OCI-LY1 (cell line): ENCODE data around the gene NF2.

Experiments
- H2AFZ ChIP-seq: fragments of 200-600 bp; sonication (generic), shearing (Covaris generic); 2 replicates; pipeline ENCODE4 v1.6.0; 2014; ENCODE audit warnings: antibody characterized with exemption, mild to moderate bottlenecking, low read length
- H3F3A ChIP-seq: fragments of 200-600 bp; sonication (generic), shearing (Covaris generic); 2 replicates; pipeline ENCODE4 v1.6.0; 2014; ENCODE audit warnings: mild to moderate bottlenecking, antibody characterized with exemption, low read length, moderate library complexity; ENCODE audit not compliant: insufficient read depth
- H3K27ac ChIP-seq: fragments of 200-600 bp; sonication (generic); 2 replicates; pipeline ENCODE4 v1.5.1; 2014; ENCODE audit warnings: low read length, mixed run types, mild to moderate bottlenecking, low read depth; ENCODE audit not compliant: poor library complexity, severe bottlenecking
- H3K27me3 ChIP-seq: fragments of 200-600 bp; sonication (generic); 2 replicates; pipeline ENCODE4 v1.6.0; 2014; ENCODE audit warnings: antibody characterized with exemption, mild to moderate bottlenecking, low read length, moderate library complexity; ENCODE audit not compliant: insufficient read depth
- H3K36me3 ChIP-seq: fragments of 200-600 bp; sonication (generic); 2 replicates; pipeline ENCODE4 v1.6.1; 2014; ENCODE audit warnings: mild to moderate bottlenecking, antibody characterized with exemption, low read length, moderate library complexity, mixed read lengths; ENCODE audit not compliant: insufficient read depth
- H3K4me1 ChIP-seq: fragments of 200-600 bp; sonication (generic); 2 replicates; pipeline ENCODE4 v1.5.1; 2014; ENCODE audit warnings: mild to moderate bottlenecking, low read length, moderate library complexity; ENCODE audit not compliant: insufficient read depth, severe bottlenecking
- H3K4me2 ChIP-seq: fragments of 200-600 bp; sonication (generic), shearing (Covaris generic); 2 replicates; pipeline ENCODE4 v1.6.1; 2014; ENCODE audit warnings: low read length
- H3K4me3 ChIP-seq: fragments of 200-600 bp; sonication (generic); 2 replicates; pipeline ENCODE4 v1.5.1; 2014; ENCODE audit warnings: low read length, low read depth, mild to moderate bottlenecking, mixed read lengths; ENCODE audit not compliant: poor library complexity, severe bottlenecking
- H3K79me2 ChIP-seq: fragments of 200-600 bp; shearing (Covaris generic); 2 replicates; pipeline ENCODE4 v1.6.1; 2016; ENCODE audit warnings: mixed run types, low read length, mixed read lengths; ENCODE audit not compliant: insufficient read depth
- H3K9ac ChIP-seq: fragments of 200-600 bp; sonication (generic), shearing (Covaris generic); 2 replicates; pipeline ENCODE4 v1.6.1; 2014; ENCODE audit warnings: mild to moderate bottlenecking, low read length, mixed read lengths
- H3K9me2 ChIP-seq: fragments of 200-600 bp; sonication (generic), shearing (Covaris generic); 2 replicates; pipeline ENCODE4 v1.6.1; 2014; ENCODE audit warnings: low read depth, mild to moderate bottlenecking, low read length, mixed read lengths
- H3K9me3 ChIP-seq: fragments of 200-600 bp; shearing (Covaris generic); 2 replicates; pipeline ENCODE4 v1.6.1; 2014; ENCODE audit warnings: low read length, mixed read lengths
- H4K20me1 ChIP-seq: fragments of 200-600 bp; sonication (generic), shearing (Covaris generic); 2 replicates; pipeline ENCODE4 v1.6.0; 2016; ENCODE audit warnings: mild to moderate bottlenecking, low read length; ENCODE audit not compliant: insufficient read depth
- EZH2 ChIP-seq: fragments of 200-600 bp; sonication (generic), shearing (Covaris generic); IDR thresholded peaks from 2 replicates; pipeline ENCODE4 v1.8.0; 2017; ENCODE audit warnings: borderline replicate concordance, mixed run types, mild to moderate bottlenecking, antibody characterized with exemption, low read length, moderate library complexity, mixed read lengths
- TF ChIP-seq, protein P1 (sequence below): fragments of 200-600 bp; sonication (generic), shearing (Covaris generic); IDR thresholded peaks from 2 replicates; pipeline ENCODE4 v1.5.1; 2017; ENCODE audit warnings: mild to moderate bottlenecking, antibody characterized with exemption, low read length, moderate library complexity, mixed read lengths

NF2 gene

DNA sequence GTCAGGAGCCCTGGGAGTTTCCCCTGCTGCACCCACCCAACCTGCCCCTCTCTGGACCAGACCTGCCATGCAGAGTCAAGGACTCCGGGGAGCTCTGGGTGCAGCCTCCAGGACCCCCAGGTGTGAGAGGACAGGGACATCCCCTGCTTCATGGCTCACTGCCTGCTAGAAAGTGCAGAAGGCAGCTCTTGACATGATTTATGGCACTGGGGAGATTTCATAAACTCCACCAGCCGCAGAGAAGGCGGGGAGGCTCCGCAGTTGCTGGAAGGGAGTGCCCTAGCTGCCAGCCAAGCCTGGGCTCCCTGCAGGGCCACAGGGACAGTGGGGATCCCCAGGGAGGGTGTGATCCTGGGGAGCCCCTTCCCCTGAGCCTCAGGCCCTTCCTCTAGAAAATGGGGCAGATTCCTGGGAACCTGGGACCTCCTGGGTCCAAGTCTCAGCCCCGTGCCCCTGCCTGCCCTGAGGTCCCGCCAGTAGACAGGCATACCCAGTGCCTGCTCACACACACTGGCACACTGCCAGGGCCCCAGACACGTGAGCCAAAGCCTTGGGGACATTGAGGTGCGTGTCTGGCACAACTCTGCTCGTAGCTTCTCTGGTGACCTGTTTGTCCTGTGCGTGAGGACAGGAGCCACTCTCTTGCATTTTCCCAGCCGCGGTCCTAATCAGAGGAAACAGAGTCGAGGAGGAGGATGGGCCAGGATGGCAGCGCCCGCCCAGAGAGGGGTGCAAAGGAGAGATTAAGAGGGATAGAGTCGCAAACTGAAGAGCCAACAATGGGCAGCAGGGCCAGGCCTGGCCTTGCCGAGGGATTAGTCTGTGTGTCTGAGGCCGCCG is 130.1 kb downstream of the NF2 start:
- no peaks in the 10 kb centered on the region for H3K79me2 ChIP-seq
- no peaks in the 10 kb centered on the region for H3K36me3 ChIP-seq
- H4K20me1 ChIP-seq = no peaks in the 10 kb centered on the region
- no peaks in the 10 kb centered on the region for H3K9me3 ChIP-seq
- no peak overlapping the region for H3K4me2 ChIP-seq
- no peak overlapping the region for H3K9ac ChIP-seq
- H2AFZ ChIP-seq = no peak overlapping the region
- no peak overlapping the region for H3K4me3 ChIP-seq
- no peaks in the 10 kb centered on the region for H3K27me3 ChIP-seq
- TF ChIP-seq, protein P1, sequence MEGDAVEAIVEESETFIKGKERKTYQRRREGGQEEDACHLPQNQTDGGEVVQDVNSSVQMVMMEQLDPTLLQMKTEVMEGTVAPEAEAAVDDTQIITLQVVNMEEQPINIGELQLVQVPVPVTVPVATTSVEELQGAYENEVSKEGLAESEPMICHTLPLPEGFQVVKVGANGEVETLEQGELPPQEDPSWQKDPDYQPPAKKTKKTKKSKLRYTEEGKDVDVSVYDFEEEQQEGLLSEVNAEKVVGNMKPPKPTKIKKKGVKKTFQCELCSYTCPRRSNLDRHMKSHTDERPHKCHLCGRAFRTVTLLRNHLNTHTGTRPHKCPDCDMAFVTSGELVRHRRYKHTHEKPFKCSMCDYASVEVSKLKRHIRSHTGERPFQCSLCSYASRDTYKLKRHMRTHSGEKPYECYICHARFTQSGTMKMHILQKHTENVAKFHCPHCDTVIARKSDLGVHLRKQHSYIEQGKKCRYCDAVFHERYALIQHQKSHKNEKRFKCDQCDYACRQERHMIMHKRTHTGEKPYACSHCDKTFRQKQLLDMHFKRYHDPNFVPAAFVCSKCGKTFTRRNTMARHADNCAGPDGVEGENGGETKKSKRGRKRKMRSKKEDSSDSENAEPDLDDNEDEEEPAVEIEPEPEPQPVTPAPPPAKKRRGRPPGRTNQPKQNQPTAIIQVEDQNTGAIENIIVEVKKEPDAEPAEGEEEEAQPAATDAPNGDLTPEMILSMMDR = no peak
- TF ChIP-seq EZH2 = no peak
- no peaks in the 10 kb centered on the region for H3K4me1 ChIP-seq
- H3K9me2 ChIP-seq = no peaks in the 10 kb centered on the region
- no peaks in the 10 kb centered on the region for H3F3A ChIP-seq
- no peak overlapping the region for H3K27ac ChIP-seq

DNA sequence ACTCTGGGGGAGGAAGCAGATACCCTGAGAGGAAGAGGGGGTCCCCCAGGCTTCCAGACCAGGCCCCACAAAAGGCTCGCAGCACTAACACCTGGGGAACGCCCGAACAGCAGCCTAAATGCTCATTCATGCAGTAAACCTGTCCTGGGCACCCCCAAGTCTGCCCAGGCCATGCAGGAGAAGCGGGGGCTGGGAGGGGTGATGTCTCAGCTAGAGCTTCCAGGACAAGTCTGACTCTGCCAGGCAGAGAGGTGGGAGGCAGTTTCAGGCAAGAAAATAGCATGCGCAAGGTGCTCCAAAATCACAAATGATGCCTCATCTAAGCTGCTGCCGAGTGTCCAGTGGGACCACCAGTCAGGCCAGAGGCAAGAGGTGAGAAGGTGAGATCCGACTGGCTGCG is 131.0 kb downstream of the NF2 start:
- no peak overlapping the region for H3K4me2 ChIP-seq
- H3K9me2 ChIP-seq = no peaks in the 10 kb centered on the region
- no peak overlapping the region for H3K4me3 ChIP-seq
- no peaks in the 10 kb centered on the region for H3K9me3 ChIP-seq
- TF ChIP-seq, protein P1 = no peak
- no peak for TF ChIP-seq EZH2
- no peaks in the 10 kb centered on the region for H3K79me2 ChIP-seq
- no peak overlapping the region for H3K9ac ChIP-seq
- no peaks in the 10 kb centered on the region for H3K4me1 ChIP-seq
- no peaks in the 10 kb centered on the region for H4K20me1 ChIP-seq
- no peak overlapping the region for H2AFZ ChIP-seq
- 0 out of 2 replicates have a peak, but pooled peaks cover 4% of the 10 kb centered on the region for H3K36me3 ChIP-seq
- H3K27me3 ChIP-seq = no peaks in the 10 kb centered on the region
- H3F3A ChIP-seq = no peaks in the 10 kb centered on the region
- no peak overlapping the region for H3K27ac ChIP-seq

DNA sequence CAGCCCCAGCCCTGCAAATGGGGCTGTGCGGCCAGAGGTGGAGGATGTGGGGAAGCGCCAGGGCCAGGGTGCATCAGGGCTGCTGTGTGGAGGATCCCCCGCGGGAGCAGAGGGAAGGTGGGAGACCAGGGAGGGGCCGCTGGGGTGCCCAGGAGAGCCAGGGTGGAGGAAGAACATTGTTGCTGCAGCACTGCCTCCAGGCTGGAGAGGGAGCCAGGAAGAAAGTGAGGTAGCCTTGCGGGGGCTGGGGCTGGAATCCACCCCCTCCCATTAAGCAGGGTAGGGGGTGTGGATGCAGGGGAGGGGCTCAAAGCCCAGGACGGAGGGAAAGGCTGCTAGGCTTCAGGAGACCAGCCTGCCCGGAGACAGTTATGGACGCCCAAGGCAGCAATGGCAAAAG is 131.4 kb downstream of the NF2 start:
- 0 out of 2 replicates have a peak, but pooled peaks cover 6% of the 10 kb centered on the region for H3K36me3 ChIP-seq
- H4K20me1 ChIP-seq = no peaks in the 10 kb centered on the region
- no peak overlapping the region for H2AFZ ChIP-seq
- H3K27ac ChIP-seq = no peak overlapping the region
- H3F3A ChIP-seq = no peaks in the 10 kb centered on the region
- no peaks in the 10 kb centered on the region for H3K27me3 ChIP-seq
- H3K4me1 ChIP-seq = no peaks in the 10 kb centered on the region
- H3K9me2 ChIP-seq = no peaks in the 10 kb centered on the region
- H3K9ac ChIP-seq = no peak overlapping the region
- no peak overlapping the region for H3K4me2 ChIP-seq
- no peak for TF ChIP-seq EZH2
- TF ChIP-seq, protein P1 = no peak
- no peak overlapping the region for H3K4me3 ChIP-seq
- no peaks in the 10 kb centered on the region for H3K79me2 ChIP-seq
- no peaks in the 10 kb centered on the region for H3K9me3 ChIP-seq
